Activated CD8-positive, alpha-beta memory T cell treated with anti-CD3 and anti-CD28 coated beads, Interleukin-2, amount 50 U/mL, for 1 hour (primary cell): ENCODE results near the gene GABARAP.
"Not testable (repeated sequence)": the region's sequence is repeated elsewhere in the genome, so short reads cannot be mapped to it uniquely, and the experiment has no call there.

Source experiments
- DNase-seq: peaks from one replicate; pipeline ENCODE4 v3.0.0-alpha.2; 2020; ENCODE audit errors: extremely low read depth

Gene GABARAP

DNA sequence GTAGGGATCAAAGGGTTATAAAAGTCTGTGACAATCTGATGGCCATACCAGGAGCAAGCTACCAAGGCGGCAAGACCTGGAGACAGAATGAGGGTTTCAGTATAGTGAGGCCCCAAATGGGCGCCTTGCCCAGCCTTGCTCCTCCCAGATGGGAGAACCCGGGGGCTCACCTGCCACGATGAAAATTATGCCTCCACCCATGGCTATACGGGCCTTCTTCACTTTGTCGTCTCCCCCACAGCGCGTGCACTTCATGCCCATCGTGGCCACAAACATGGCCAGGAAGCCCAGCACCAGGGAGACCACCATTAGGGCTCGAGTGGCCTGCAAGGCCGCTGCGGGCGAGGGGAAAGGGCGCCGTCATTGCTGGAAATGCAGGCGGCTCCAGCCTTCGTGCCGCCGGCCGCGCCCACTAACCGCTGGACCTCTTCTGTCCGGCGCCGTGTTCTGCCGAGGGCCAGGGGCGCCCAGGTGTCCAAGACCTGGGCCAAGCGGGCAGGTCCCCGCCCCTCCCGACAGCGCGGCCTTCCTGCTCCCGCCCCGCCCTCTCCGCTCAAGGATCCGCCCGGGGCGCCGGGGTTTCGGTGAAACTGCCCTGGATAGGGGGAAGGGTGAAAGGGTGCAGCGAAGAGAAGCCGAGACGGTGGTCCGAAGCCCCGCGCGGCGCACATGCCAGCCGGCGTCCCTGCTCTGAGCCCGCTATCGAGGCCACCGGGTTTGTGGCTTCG, 18.6 kb upstream of the GABARAP start:
- no peak for DNase-seq

DNA sequence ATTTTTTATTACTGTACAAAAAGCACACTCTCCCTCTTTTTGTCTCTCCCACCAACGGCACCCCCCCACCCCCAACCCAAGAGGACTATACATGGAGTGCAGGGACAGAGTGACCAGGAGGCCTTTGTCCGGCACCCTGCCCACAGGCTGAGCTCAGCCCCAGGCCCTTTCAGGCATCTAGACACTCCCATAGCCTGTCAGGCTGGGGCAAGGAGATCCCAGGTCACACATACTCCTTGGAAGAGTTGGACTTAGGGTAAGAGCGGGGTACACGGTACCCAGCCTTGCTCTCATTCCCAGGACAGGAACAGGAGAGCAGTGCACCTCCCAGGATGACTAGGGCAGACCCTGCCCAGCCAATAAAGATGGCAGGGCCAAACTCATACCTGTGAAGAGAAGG, 17.9 kb upstream of the GABARAP start:
- DNase-seq, result no peak

DNA sequence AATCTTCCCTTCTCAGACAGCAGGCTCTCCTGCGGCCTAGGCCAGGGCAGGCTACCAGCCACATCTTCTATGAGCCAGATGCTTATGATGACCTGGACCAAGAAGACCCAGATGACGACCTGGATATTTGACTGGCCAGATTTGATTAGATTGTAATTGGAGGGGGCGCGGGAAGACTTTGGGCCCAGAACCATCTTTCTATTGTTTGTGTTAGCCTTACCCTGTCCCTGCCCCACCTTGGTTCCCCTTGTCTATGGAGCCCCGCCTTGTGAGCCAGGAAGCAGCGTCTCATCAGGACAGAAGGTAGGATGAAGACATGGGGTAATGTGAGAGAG, 17.3 kb upstream of the GABARAP start:
- DNase-seq, result no peak

DNA sequence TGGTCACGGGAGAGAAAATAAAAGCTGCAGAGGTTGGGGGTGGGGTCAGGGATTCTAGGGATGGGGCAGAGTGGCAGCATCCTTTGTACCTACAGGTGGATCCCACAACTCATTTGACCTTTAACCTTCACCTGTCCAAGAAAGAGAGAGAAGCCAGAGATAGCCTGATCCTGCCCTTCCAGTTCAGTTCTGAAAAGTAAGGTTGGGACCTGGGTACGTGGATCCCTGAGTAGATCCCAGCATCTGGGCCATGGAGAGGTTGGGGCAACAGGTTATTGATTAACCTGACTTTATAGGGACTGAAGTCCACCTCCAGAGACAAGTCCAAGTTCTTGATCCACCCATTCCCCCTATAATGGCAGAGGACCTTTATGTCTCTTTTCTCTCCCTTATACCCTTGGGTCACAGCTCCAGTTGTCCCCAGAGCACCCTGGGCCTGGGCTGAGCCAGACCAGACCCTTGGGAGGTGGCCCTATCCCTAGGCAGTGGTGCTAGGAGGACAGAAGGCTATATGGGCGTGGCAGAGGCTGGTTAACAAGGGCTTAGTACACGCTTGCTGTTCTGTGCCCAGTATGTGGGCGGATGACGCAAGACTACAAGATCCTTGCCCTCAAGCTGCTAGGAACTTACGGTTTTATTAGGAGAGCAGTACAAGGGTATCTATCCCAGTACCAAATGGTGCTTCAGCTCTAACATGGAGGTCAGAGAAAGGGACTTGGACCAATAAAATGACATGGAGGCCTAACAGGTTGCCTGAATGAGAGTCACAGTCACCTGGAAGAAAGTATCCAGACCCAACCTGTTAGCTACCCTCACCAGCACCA, 16.7 kb upstream of the GABARAP start:
- DNase-seq, result no peak

DNA sequence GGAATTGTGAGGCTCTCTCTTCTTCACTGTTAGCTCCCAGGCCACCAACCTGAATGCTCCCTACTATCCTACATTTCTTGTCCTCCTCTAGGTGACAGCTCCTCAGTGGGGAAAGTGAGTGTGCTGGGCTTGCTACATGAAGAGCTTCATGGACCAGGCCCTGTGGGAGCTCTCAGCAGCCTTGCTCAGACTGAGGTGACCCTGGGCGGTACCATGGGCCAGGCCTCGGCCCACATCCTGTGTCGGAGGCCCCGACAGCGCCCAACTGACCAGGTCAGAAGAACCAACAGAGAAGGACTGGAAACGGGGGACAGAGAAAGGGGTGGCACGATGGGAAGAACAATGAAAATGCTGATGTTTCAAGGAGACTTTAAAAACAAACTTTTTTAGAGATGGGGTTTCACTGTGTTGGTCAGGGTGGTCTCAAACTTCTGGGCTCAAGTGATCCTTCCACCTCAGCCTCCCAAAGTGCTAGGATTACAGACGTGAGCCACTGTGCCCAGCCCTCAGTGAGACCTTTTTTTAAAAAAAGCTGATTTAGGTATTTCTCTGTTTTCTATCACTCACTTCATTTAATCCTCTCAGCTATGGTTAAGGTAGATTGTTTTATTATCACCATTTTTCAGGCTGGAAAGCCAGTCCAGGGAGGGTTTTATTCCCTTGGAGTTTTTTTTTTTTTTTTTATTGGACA, 14.7 kb upstream of the GABARAP start:
- DNase-seq, result no peak

DNA sequence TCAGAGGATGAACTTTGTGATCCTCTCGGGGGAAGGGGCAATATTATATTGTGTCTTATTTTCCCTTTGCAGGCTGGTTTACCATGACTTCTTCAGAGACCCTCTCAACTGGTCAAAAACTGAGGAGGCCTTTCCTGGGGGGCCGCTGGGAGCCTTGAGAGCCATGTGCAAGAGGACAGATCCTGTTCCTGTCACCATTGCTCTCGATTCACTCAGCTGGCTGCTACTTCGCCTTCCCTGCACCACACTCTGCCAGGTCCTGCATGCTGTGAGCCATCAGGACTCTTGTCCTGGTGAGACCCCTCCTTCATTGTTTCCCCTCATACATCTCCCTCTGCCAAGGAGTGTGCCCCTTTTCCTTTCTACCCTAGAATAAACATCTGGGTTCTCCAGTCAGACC, 12.3 kb upstream of the GABARAP start:
- no peak for DNase-seq

DNA sequence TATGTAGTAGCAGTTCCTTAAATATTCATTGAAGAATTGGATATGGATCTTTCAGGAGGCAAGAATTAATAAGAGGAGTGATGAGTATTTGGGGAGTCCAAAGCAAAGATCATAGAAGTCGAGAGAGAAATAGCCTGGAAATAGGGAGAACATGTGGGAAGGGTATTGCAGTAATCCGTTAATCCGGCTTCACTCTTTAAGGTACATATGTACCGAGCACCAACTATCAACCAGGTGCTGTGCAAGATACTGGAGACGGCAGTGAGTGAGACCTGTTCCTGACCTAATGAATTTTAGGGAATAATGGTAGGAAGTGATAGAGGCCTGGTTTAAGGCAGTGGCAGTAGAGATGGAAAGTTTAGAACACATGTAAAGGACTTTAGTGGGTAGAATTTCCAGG, 10.8 kb upstream of the GABARAP start:
- no peak for DNase-seq

DNA sequence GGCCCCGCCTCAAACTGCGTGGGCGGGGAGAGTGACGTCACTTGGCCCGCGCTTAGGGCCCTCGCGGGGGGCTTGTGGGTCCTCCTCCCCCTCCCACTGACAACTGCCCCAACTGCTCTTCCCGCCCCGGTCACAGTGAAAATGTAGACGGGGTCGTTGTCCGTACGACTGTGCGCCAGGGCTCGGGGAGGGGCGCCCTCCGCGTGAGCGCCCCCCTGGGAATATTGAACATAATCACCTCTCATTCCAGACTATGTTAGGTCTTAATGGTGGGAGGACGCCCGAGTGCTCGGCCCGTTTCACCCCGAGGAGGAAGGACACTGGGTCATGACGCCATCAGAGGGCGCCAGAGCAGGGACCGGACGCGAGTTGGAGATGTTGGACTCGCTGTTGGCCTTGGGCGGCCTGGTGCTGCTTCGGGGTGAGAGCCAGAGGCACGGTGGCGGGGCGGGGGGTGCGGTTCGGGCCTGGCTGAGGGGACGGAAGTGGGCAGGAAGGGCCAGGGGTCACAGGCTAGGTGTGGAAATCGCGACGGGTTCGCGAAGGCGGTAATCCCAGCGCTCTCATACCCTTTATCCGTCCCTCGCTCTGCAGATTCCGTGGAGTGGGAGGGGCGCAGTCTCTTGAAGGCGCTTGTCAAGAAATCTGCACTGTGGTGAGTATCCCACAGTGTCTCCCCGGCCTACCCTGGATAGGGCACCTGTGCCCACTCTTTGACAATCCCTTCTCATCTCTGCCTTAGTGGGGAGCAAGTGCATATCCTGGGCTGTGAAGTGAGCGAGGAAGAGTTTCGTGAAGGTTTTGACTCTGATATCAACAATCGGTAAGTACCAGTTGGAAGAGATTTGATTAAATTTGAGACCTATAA, 10.2 kb upstream of the GABARAP start, which contains the start of gene ELP5:
Gene ELP5 (plus strand): TSS at position 40 of the 868 bp plus-strand sequence. CDS start 336 bp downstream, at position 376.
- DNase-seq, result peak; percentile 66

DNA sequence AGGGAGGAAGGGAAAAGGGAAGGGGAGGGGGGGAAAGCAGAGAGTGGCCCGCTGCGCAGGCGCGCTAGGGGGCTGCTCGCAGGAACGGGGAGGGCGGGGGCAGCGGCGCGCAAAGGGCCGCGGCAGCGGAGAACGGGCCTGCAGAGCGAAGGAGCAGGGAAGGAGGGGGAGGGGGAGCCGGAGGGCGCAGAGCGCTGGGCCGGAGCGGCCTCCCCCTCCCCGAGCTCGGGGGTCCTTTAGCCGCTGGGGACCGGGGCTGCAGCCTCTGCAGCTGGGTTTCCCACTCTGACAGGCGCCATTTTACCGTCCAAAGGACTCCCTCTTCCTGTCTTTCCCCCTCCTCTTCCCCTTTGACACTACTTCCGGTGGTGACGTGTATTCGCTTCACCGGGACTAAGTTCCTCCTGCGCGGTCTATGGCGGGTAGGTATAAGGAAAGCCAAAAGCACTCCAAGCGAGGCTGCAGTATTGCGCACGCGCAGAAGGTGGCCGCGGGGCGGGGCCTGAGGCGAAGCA, 9.5 kb upstream of the GABARAP start, which contains the start of gene CTDNEP1:
Gene CTDNEP1 (minus strand): TSS at position 74 of the 515 bp plus-strand sequence. CDS start 438 bp downstream, outside the sequence.
- DNase-seq, result peak; percentile 98

DNA sequence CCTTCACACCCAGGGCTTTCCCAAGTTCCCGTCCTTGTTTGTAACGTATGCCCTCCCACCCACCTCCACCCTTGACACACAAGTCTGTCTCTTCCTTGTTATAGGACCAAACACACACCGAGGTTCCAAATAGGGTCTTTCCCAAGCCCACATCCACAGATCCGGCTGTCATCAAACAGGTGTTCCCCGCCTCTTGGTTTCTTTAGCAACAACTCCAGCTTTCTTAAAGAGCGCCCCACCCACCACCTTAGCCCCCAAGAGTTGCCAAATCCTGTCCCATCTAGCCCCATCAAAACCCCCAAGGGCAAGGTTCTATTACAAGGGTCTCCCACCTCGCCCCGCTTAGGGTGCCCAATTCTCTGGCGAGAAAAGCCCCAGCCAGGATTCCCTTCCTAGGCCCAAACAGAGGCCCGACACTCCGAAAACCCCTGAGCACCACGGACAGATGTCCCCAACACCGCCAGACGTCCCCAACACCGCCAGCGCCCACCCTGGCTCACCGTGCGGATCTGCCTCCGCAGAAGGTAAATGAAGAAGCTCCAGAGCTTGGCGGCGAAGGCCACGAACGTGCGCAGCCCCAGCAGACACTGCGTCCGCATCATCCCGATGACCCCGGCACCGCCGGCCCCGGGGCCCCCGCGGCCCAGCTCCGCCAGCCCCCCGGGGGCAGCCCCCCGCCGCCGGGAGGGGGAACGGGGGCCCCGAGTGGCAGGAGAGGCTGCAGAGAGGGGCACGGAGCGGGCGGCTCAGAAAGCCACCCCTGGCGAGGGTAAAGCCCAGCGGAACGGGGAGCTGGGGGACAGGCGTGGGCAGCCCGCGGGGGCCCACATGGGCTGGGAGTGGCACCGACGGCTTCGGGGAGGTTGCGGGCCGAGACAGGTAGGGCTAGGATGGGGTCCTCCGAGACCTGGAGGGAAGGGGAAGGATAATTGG, 8.7 kb upstream of the GABARAP start:
- no peak for DNase-seq

DNA sequence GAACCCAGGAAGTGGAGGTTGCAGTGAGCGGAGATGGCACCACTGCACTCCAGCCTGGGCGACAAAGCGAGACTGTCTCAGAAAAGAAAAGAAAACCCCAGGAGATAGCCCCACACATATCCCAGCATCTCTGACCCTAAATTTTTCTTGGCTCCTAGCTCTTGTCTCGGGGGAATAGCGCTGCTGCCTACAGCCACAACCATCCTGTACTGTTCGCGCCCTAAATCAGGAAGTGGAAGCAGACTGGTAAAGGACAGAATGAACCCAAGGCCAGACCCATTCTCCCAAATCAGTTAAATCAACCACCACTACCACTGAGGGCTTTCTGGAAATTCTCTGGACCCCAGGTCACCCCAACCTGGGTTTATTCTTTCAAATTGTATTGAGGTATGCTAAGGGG, 7.6 kb upstream of the GABARAP start:
- no peak for DNase-seq

DNA sequence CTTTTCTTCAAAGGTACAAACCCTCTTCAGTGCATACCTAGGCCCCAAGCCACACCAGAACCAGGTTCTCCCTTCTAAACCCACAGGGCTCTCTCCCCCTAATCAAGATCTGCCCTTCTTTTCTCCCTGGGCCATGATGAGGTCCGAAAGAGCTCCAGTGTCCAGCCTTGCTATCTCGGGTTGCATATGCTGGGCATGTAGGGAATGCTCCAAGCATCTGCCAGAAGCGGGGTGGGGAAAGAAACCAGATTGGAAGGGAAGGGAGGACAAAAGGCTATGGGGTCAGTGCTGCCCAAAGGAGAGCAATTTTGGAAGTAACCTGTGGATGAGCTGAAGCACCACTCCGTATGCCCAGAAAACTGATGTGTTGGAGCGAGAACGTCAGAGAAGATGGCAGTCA, 7.0 kb upstream of the GABARAP start:
- DNase-seq, result no peak

DNA sequence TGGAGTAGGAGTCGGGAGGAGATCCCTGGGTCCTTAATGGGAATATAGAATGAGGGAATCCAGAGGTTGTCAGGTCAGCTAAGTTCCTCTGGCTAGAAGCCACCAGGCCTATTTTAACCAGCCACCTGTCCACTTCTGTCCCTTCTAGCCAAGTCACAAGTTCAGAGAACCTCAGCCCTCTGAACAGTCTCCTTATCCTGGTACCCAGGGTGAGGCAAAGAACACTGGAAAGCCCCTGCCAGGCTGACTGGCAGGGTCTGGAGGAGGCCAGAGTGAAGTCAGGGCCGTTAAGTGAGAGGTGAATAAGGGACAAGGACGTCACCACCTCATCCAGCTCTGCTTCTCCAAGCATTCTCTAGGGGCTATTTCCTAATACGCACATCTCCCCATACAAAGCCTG, 6.5 kb upstream of the GABARAP start:
- no peak for DNase-seq

DNA sequence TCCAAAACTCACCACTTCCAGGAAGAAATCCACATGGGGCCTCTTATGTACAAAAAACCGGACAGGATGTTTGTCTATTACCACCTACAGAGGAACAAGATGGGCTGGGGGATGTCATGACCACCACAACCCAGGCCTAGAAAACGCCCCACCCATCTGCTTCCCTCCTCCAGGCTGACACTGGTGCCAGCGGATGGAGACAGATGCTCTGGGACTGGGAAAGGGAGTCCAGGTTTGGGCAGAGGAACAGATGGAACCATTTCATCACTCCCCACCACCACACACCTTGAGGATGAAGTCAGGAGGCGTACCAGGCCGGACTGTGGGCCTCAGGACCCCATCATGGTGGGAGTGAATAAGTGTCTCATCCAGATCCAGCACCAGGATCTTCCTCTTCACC, 4.5 kb upstream of the GABARAP start:
- DNase-seq, result no peak

DNA sequence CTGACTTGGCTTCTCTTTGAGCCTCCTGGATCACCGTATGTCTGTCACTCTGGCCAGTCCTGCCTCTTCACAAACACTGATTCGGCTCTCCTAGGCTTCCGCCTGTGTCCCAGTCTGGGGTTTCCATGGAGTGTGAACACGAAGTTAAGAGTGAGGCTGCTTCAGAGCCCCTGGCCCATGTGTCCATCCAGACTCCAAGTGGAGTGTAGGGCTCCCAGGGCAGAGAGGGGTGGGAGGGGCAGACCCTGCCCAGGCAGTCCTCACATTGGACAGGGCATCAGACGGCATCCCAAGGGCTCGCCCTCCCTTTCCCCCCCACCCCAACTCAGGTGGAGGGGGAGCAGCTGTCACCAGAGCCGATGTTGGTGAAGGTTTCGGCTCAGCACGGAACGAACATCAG, 1.6 kb upstream of the GABARAP start:
- not testable (repeated sequence) for DNase-seq

DNA sequence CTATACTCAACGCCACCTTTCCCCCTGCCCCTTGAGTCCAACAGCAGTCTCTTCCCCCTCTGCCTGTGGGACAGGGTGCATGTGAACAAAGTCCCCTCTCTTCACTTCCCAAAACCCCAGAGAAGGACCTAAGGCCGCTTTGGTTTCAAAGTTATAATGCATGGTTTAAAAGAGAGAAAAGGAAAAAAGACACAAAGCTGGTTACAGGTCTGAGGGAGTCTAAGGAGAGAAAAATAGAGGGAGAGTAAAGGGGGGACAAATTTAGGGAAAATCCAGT, 1.1 kb upstream of the GABARAP start:
- DNase-seq, result no peak

DNA sequence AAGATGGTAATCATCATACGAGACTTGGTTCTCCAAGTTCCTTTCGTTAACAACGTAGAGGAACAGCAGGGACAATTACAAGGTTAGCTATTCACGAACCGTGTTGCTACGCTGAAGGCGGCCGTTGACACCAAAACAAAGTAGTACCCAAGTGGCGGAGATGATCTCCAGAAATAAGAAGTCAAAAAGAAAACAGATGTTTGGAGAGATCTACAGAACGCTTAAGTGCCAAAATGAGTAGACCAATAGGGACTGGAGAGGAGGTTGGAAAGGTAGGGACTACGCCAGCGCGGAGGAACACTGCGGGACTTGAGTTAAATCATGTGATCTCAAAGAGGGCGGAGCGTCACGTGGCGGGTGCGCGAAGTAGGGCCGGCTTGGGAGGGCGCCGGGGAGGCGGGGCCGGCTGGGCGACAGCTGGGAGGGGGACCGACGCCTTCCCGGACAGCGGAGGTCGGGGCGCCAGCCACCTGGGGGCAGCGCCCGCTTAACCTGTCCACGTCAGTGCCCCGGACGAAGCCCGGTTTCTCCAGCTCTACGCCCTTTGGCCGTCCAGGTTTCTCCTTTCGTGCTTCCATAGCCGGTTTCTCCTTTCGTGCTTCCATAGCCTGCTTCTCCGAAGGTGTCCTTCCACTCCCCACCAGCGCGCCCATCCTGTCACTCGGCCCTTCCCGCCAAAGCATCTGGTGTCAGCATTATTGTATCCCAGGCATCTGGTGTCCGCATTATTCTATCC, 636 bp upstream of the GABARAP start:
- peak; percentile 94 for DNase-seq

DNA sequence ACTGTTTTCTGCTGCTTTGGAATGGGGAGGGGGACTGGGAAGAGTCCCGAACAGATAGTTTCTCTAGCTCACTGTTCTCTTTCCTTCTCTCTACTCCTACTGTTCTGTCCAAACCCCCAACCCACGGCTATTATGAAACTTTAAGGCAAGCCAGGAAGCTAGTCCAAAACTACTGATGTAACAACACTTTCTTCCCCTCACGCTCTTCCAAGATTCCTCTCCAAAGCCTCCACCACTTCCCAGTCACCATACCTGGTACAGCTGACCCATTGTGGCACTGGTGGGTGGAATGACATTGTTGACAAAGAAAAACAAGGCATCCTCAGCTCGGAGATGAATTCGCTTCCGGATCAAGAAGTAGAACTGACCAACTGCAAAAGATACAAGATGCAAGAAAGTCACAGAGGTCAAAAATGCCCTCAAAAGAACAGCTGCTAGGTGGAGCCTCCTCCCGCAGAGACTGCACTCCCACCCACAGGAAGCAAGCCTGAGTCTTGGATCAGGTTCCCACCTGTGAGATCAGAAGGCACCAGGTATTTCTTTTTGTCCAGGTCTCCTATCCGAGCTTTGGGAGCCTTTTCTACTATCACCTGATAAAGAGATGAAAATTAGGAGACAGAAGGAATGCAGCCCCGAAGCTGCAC, 1.0 kb downstream of the GABARAP start:
- no peak for DNase-seq

DNA sequence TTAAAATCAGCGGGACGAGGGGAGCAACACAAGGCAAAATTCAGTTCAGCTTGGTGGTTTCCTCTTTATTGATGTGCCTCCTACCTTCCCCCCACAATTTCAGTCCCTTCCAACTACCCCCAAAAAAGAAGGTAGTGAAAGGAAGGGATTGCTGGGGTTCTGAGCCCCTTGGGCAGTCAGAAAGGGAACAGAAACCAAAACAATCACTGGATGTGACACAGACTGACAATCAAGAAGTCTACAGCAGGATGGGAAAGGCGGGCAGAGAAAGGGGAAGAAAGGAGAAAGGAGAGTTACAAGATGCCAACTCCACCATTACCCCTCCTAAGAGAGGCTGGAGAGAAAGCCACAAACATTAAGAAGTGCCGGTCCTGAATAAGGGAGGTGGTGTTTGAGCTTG, 1.9 kb downstream of the GABARAP start:
- no peak for DNase-seq
